Upper lobe of right lung (tissue), 1 donor: ENCODE data around the gene BCAS3. TPM values are rescaled to one million over a fixed set of nuclear protein-coding genes. Genes with fewer than 3 reads are reported as not detected.
"Not testable (repeated sequence)": the region's sequence is repeated elsewhere in the genome, so short reads cannot be mapped to it uniquely, and the experiment has no call there.

Experiments
- ATAC-seq: fragments of 200-7000 bp; cut with Tn5 transposase; one replicate; pipeline ENCODE4 v1.9.1; 2020; ENCODE audit warnings: mild to moderate bottlenecking, moderate library complexity
- DNase-seq: peaks from one replicate; pipeline ENCODE4 v3.0.0-alpha.2; 2020
- H3K27ac ChIP-seq: fragments of 200-600 bp; one replicate; pipeline ENCODE4 v1.8.0; 2022
- H3K27me3 ChIP-seq: fragments of 200-600 bp; one replicate; pipeline ENCODE4 v1.8.0; 2022; ENCODE audit warnings: mild to moderate bottlenecking
- H3K36me3 ChIP-seq: fragments of 200-600 bp; one replicate; pipeline ENCODE4 v1.8.0; 2022
- H3K4me1 ChIP-seq: fragments of 200-600 bp; one replicate; pipeline ENCODE4 v1.8.0; 2022
- H3K4me3 ChIP-seq: fragments of 200-600 bp; one replicate; pipeline ENCODE4 v1.8.0; 2022; ENCODE audit warnings: mild to moderate bottlenecking
- H3K9me3 ChIP-seq: fragments of 200-600 bp; one replicate; pipeline ENCODE4 v1.8.0; 2022
- CTCF ChIP-seq: fragments of 200-600 bp; IDR thresholded peaks from one replicate; pipeline ENCODE4 v1.8.0; 2022; ENCODE audit warnings: antibody characterized with exemption
- intact Hi-C: fragments of 100-400 bp; cut with DNase I; formaldehyde crosslinking; loops from one replicate; pipeline ENCODE4 v1.11.0; 2022
- total RNA-seq: library from RNA; stranded (reverse); fragmentation: NEBNext Ultra II Directional; extraction: Animal tissue kit (Norgen Biotek cat#: 25700); gene quantifications from one replicate; pipeline ENCODE4 v1.2.1, GENCODE V29; 2021
- donor health status: DM: no; HTN: yes; CAD: no; lungs with severe emphysema.

The BCAS3 gene
- total RNA-seq, 1 donor from 2014 or later = 23.5 TPM

GRCh38 chr17:61139219-61139618, 461.6 kb downstream of the BCAS3 start:
- peak; percentile 85 for ATAC-seq
- no peak for DNase-seq
- intact Hi-C loops = no loop called here
- H3K27ac ChIP-seq = peak overlapping the region; percentile 12
- no peak for TF ChIP-seq CTCF
- no peaks in the 10 kb centered on the region for H3K36me3 ChIP-seq
- no peaks in the 10 kb centered on the region for H3K9me3 ChIP-seq
- H3K4me1 ChIP-seq = peaks cover 14% of the 10 kb centered on the region
- no peak overlapping the region for H3K4me3 ChIP-seq
- no peaks in the 10 kb centered on the region for H3K27me3 ChIP-seq

- TF ChIP-seq CTCF = no peak
These were observed 462.6 kb downstream of the BCAS3 start for GRCh38 chr17:61140081-61140786.

GRCh38 chr17:61143026-61143425, 465.4 kb downstream of the BCAS3 start:
- Histone ChIP-seq H3K9me3 (no peaks in the 10 kb centered on the region), H3K27me3 (no peaks in the 10 kb centered on the region), H3K27ac (no peak overlapping the region), H3K4me3 (no peak overlapping the region), H3K4me1 (peaks cover 27% of the 10 kb centered on the region), H3K36me3 (no peaks in the 10 kb centered on the region)
- DNase-seq (no peak), ATAC-seq (no peak)
- intact Hi-C loops = no loop called here
- TF ChIP-seq CTCF = no peak

More at GRCh38 chr17:61140081-61140786, 462.6 kb downstream of the BCAS3 start:
- intact Hi-C loops = no loop called here
- Histone ChIP-seq H3K36me3 (no peaks in the 10 kb centered on the region), H3K4me3 (no peak overlapping the region), H3K4me1 (peaks cover 20% of the 10 kb centered on the region), H3K27ac (no peak overlapping the region), H3K9me3 (no peaks in the 10 kb centered on the region), H3K27me3 (no peaks in the 10 kb centered on the region)
- no peak for DNase-seq
- no peak for ATAC-seq

- Histone ChIP-seq H3K4me1 (peaks cover 18% of the 10 kb centered on the region), H3K27ac (no peak overlapping the region), H3K9me3 (no peaks in the 10 kb centered on the region), H3K36me3 (no peaks in the 10 kb centered on the region), H3K4me3 (no peak overlapping the region), H3K27me3 (no peaks in the 10 kb centered on the region)
- intact Hi-C loops = no loop called here
- no peak for TF ChIP-seq CTCF
- ATAC-seq = no peak
- no peak for DNase-seq
These were observed 466.5 kb downstream of the BCAS3 start for GRCh38 chr17:61144137-61144536.

- no peak overlapping the region for H3K4me3 ChIP-seq
- intact Hi-C loops = no loop called here
- ATAC-seq (no peak), DNase-seq (no peak)
- H3K4me1 ChIP-seq = peaks cover 12% of the 10 kb centered on the region
- no peaks in the 10 kb centered on the region for H3K9me3 ChIP-seq
- no peaks in the 10 kb centered on the region for H3K36me3 ChIP-seq
- H3K27ac ChIP-seq = peak overlapping the region; percentile 20
- TF ChIP-seq CTCF = no peak
- no peaks in the 10 kb centered on the region for H3K27me3 ChIP-seq
These were observed 467.2 kb downstream of the BCAS3 start for GRCh38 chr17:61144617-61145564.

GRCh38 chr17:61146833-61147232, 469.2 kb downstream of the BCAS3 start:
- DNase-seq, H3K36me3 ChIP-seq, H3K9me3 ChIP-seq, intact Hi-C loops, H3K27ac ChIP-seq, H3K4me3 ChIP-seq, ATAC-seq, H3K27me3 ChIP-seq: not testable (repeated sequence)
- H3K4me1 ChIP-seq = peaks cover 12% of the 10 kb centered on the region
